ENCODE data around the gene OSBP.

GRCh38 chr11:59578369-59578768 lies 37.2 kb downstream of the OSBP start:
- no peak for TF ChIP-seq CTCF (IDR thresholded peaks at IDR 0.05)
- no peak for TF ChIP-seq POLR2A (IDR thresholded peaks at IDR 0.05)

Data from heart left ventricle (tissue), 13 donors.